ENCODE results near the gene DGAT2.

DGAT2 gene

GRCh38 chr11:75789521-75789920 is 20.9 kb downstream of the DGAT2 start:
- Histone ChIP-seq H3K27ac (ENCODE audit: poor library complexity, severe bottlenecking) (no peak overlapping the region), H3K36me3 (ENCODE audit: low read depth) (no peaks in the 10 kb centered on the region), H3K4me1 (ENCODE audit: insufficient read depth, poor library complexity, severe bottlenecking) (no peaks in the 10 kb centered on the region), H3K4me3 (ENCODE audit: severe bottlenecking) (no peak overlapping the region), H3K27me3 (ENCODE audit: insufficient read depth, poor library complexity, severe bottlenecking) (no peaks in the 10 kb centered on the region), H3K9me3 (ENCODE audit: severe bottlenecking) (no peaks in the 10 kb centered on the region)
- ATAC-seq (ENCODE audit: low read depth), result no peak
- DNase-seq (ENCODE audit: low spot score), result no peak
- no peak for TF ChIP-seq CTCF (IDR thresholded peaks at IDR 0.05; ENCODE audit: poor library complexity, severe bottlenecking)

- no peak for TF ChIP-seq CTCF (IDR thresholded peaks at IDR 0.05; ENCODE audit: poor library complexity, severe bottlenecking)
- DNase-seq (ENCODE audit: low spot score), result no peak
- H3K4me1 ChIP-seq (ENCODE audit: insufficient read depth, poor library complexity, severe bottlenecking), result peaks cover 8% of the 10 kb centered on the region
- peak; percentile 41; the same call in 2 of the 3 replicates for ATAC-seq (ENCODE audit: low read depth)
- no peaks in the 10 kb centered on the region for H3K9me3 ChIP-seq (ENCODE audit: severe bottlenecking)
- H3K27ac ChIP-seq (ENCODE audit: poor library complexity, severe bottlenecking), result no peak overlapping the region
- no peak overlapping the region for H3K4me3 ChIP-seq (ENCODE audit: severe bottlenecking)
- H3K27me3 ChIP-seq (ENCODE audit: insufficient read depth, poor library complexity, severe bottlenecking), result no peaks in the 10 kb centered on the region
- H3K36me3 ChIP-seq (ENCODE audit: low read depth), result no peaks in the 10 kb centered on the region
Observed at GRCh38 chr11:75790986-75791385, 22.4 kb downstream of the DGAT2 start.

- Histone ChIP-seq H3K27ac (ENCODE audit: poor library complexity, severe bottlenecking) (no peak overlapping the region), H3K4me3 (ENCODE audit: severe bottlenecking) (no peak overlapping the region), H3K9me3 (ENCODE audit: severe bottlenecking) (no peaks in the 10 kb centered on the region), H3K4me1 (ENCODE audit: insufficient read depth, poor library complexity, severe bottlenecking) (peaks cover 8% of the 10 kb centered on the region), H3K36me3 (ENCODE audit: low read depth) (no peaks in the 10 kb centered on the region), H3K27me3 (ENCODE audit: insufficient read depth, poor library complexity, severe bottlenecking) (no peaks in the 10 kb centered on the region)
- ATAC-seq (ENCODE audit: low read depth) (no peak), DNase-seq (ENCODE audit: low spot score) (no peak)
- no peak for TF ChIP-seq CTCF (IDR thresholded peaks at IDR 0.05; ENCODE audit: poor library complexity, severe bottlenecking)
Observed at GRCh38 chr11:75792127-75792731, 23.7 kb downstream of the DGAT2 start.

GRCh38 chr11:75792997-75793800 is 24.6 kb downstream of the DGAT2 start:
- TF ChIP-seq CTCF (IDR thresholded peaks at IDR 0.05; ENCODE audit: poor library complexity, severe bottlenecking), result no peak
- ATAC-seq (ENCODE audit: low read depth), result no peak

GRCh38 chr11:75793966-75794365 is 25.4 kb downstream of the DGAT2 start:
- H3K4me1 ChIP-seq (ENCODE audit: insufficient read depth, poor library complexity, severe bottlenecking), result peaks cover 14% of the 10 kb centered on the region
- ATAC-seq (ENCODE audit: low read depth) (no peak), DNase-seq (ENCODE audit: low spot score) (no peak)
- no peaks in the 10 kb centered on the region for H3K27me3 ChIP-seq (ENCODE audit: insufficient read depth, poor library complexity, severe bottlenecking)
- H3K4me3 ChIP-seq (ENCODE audit: severe bottlenecking), result no peak overlapping the region
- H3K36me3 ChIP-seq (ENCODE audit: low read depth), result no peaks in the 10 kb centered on the region
- no peak overlapping the region for H3K27ac ChIP-seq (ENCODE audit: poor library complexity, severe bottlenecking)
- H3K9me3 ChIP-seq (ENCODE audit: severe bottlenecking), result no peaks in the 10 kb centered on the region
- TF ChIP-seq CTCF (IDR thresholded peaks at IDR 0.05; ENCODE audit: poor library complexity, severe bottlenecking), result no peak

More at GRCh38 chr11:75792997-75793800, 24.6 kb downstream of the DGAT2 start:
- Histone ChIP-seq H3K4me3 (ENCODE audit: severe bottlenecking) (no peak overlapping the region), H3K27ac (ENCODE audit: poor library complexity, severe bottlenecking) (no peak overlapping the region), H3K4me1 (ENCODE audit: insufficient read depth, poor library complexity, severe bottlenecking) (peaks cover 14% of the 10 kb centered on the region), H3K36me3 (ENCODE audit: low read depth) (no peaks in the 10 kb centered on the region), H3K27me3 (ENCODE audit: insufficient read depth, poor library complexity, severe bottlenecking) (no peaks in the 10 kb centered on the region), H3K9me3 (ENCODE audit: severe bottlenecking) (no peaks in the 10 kb centered on the region)
- no peak for DNase-seq (ENCODE audit: low spot score)
